GM12878 (cell line): ENCODE results near the gene SLC25A39. TPM values are rescaled to one million over a fixed set of nuclear protein-coding genes. Genes with fewer than 3 reads are reported as not detected.

ENCODE experiments used
- ATAC-seq: fragments of 200-7000 bp; cut with Tn5 transposase; 3 replicates; pipeline ENCODE4 v1.9.1; 2020; ENCODE audit warnings: mild to moderate bottlenecking, moderate library complexity
- BruUV-seq: library from RNA; stranded (reverse); fragments of 400-500 nt; replicated peaks from 2 replicates; lab custom pipeline; 2021; lab: Mats Ljungman, UMichigan
- CTCF ChIA-PET: fragments of 300-600 bp; sonication (Branson Sonifier 250); formaldehyde crosslinking; extraction: SDS; loops from one replicate; lab custom pipeline; 2021; ENCODE audit warnings: inconsistent platforms; lab: Yijun Ruan, JAX
- POLR2A ChIA-PET: fragments of 350-600 bp; formaldehyde crosslinking; extraction: SDS; loops from one replicate; lab custom pipeline; 2021; ENCODE audit warnings: inconsistent platforms; lab: Charles Lee
- RAD21 ChIA-PET: fragments of 300-600 bp; sonication (Branson Sonifier 250); formaldehyde crosslinking; loops from one replicate; lab custom pipeline; 2023; ENCODE audit warnings: antibody characterized with exemption; ENCODE audit not compliant: unreplicated experiment; lab: Charles Lee
- SMC1A ChIA-PET: fragments of 300-600 bp; sonication (Branson Sonifier 250); formaldehyde crosslinking; loops from one replicate; lab custom pipeline; 2023; ENCODE audit not compliant: unreplicated experiment, uncharacterized antibody; lab: Charles Lee
- DNase-seq: peaks from one replicate; pipeline ENCODE4 v3.0.0-alpha.2; 2011; ENCODE audit warnings: low read depth, low spot score
- FAIRE-seq: peaks from 3 replicates; lab custom pipeline; 2011; peaks lifted over from hg19 to GRCh38; lab: Jason Lieb, UNC
- H2AFZ ChIP-seq: 2 replicates; pipeline ENCODE4 v1.6.0; 2011; ENCODE audit warnings: low read depth, low read length, control low read depth; ENCODE audit not compliant: control insufficient read depth
- H3K27ac ChIP-seq: 2 replicates; pipeline ENCODE4 v1.5.1; 2011; ENCODE audit warnings: control low read depth; ENCODE audit not compliant: control insufficient read depth, insufficient read depth
- H3K27me3 ChIP-seq, 2 experiments: replicated peaks in 1 of 2; 2 replicates each; pipeline versions ENCODE4 v1.6.0 to v1.6.1; 2011; ENCODE audit warnings: low read length in 1 of 2; ENCODE audit not compliant: control insufficient read depth in 2 of 2, insufficient read depth in 2 of 2
- H3K36me3 ChIP-seq, 2 experiments: 2 replicates each; pipeline ENCODE4 v1.5.1; 2011; ENCODE audit warnings: low read length in 1 of 2; ENCODE audit not compliant: control insufficient read depth in 2 of 2, insufficient read depth in 2 of 2
- H3K4me1 ChIP-seq: 2 replicates; pipeline ENCODE4 v1.6.1; 2011; ENCODE audit warnings: mild to moderate bottlenecking, low read length, moderate library complexity, mixed read lengths; ENCODE audit not compliant: control insufficient read depth, insufficient read depth
- H3K4me2 ChIP-seq: 2 replicates; pipeline ENCODE4 v1.6.0; 2011; ENCODE audit warnings: control low read depth; ENCODE audit not compliant: control insufficient read depth, insufficient read depth
- H3K4me3 ChIP-seq: fragments of 200-600 bp; sonication (generic); 2 replicates; pipeline ENCODE4 v1.5.1; 2016
- H3K79me2 ChIP-seq: 2 replicates; pipeline ENCODE4 v1.6.0; 2011; ENCODE audit warnings: low read length; ENCODE audit not compliant: control insufficient read depth, insufficient read depth
- H3K9ac ChIP-seq: 2 replicates; pipeline ENCODE4 v1.8.0; 2011; ENCODE audit warnings: low read length, control low read depth, mixed read lengths; ENCODE audit not compliant: control insufficient read depth, insufficient read depth
- H3K9me3 ChIP-seq: replicated peaks from 3 replicates; pipeline ENCODE4 v1.5.1; 2011; ENCODE audit warnings: mild to moderate bottlenecking, low read length; ENCODE audit not compliant: control insufficient read depth, insufficient read depth
- H4K20me1 ChIP-seq: 2 replicates; pipeline ENCODE4 v1.6.0; 2011; ENCODE audit not compliant: control insufficient read depth, insufficient read depth
- MXI1 ChIP-seq: fragments of 150-350 bp; IDR thresholded peaks from 2 replicates; pipeline ENCODE4 v1.6.1; 2011; ENCODE audit warnings: low read depth, mild to moderate bottlenecking, inconsistent platforms, low read length, improper control_type of control experiment
- PML ChIP-seq: IDR thresholded peaks from 2 replicates; pipeline ENCODE4 v1.6.1; 2012; ENCODE audit warnings: low read length, inconsistent platforms
- RELA ChIP-seq: fragments of 450-650 bp; IDR thresholded peaks from 2 replicates; pipeline ENCODE4 v1.8.0; 2014; ENCODE audit warnings: borderline replicate concordance; ENCODE audit not compliant: partially characterized antibody
- ZNF24 ChIP-seq: fragments of 450-650 bp; IDR thresholded peaks from 2 replicates; pipeline ENCODE4 v1.6.1; 2017; ENCODE audit warnings: antibody characterized with exemption, mild to moderate bottlenecking
- WGBS: methylation state at CpG from one replicate; pipeline ENCODE4 v1.1.6; 2016; ENCODE audit warnings: low lambda C conversion rate; ENCODE audit not compliant: insufficient replicate concordance, insufficient coverage; ENCODE audit errors: missing lambda C conversion rate; 5-methylcytosine and 5-hydroxymethylcytosine counted together
- in situ Hi-C: fragments of 300-500 bp; cut with MboI; formaldehyde crosslinking; loops from 9 replicates; pipeline ENCODE4 v1.14.3; 2018; ENCODE audit warnings: mixed read lengths
- intact Hi-C: fragments of 100-400 bp; cut with micrococcal nuclease; formaldehyde crosslinking; loops from one replicate; pipeline ENCODE4 v1.14.2; 2022; ENCODE audit not compliant: unreplicated experiment
- polyA plus RNA-seq, 11 experiments: library from polyadenylated mRNA; depleted of rRNA in 4 of 11; unstranded in 6 of 11; stranded (reverse) in 5 of 11; fragments of >200 nt; fragmentation: Nextera tagmentation in 4 of 11; fragmentation: Illumina TruSeq in 1 of 11; extraction: Ambion mirVana in 4 of 11; extraction: Trizol in 1 of 11; gene quantifications; 1 replicate in 1 of 11; 2 replicates in 10 of 11; pipeline versions ENCODE4 v1.2.1 to v1.2.3, GENCODE V29; 2011 to 2016; ENCODE audit warnings: inconsistent platforms in 2 of 11, missing spikeins in 2 of 11, low read depth in 1 of 11
- total RNA-seq, 4 experiments: library from RNA; depleted of rRNA in 3 of 4; stranded (reverse); fragments of >200 nt in 3 of 4; fragmentation: Illumina TruSeq in 1 of 4; extraction: Trizol in 1 of 4; gene quantifications; 2 replicates each; pipeline versions ENCODE4 v1.2.1 to v1.2.3, GENCODE V29; 2013 to 2021
- TF ChIP-seq, protein P1 (sequence below): IDR thresholded peaks from 2 replicates; pipeline ENCODE4 v1.6.1; 2012; ENCODE audit warnings: low read length, inconsistent platforms
- TF ChIP-seq, protein P2 (sequence below): fragments of 150-350 bp; IDR thresholded peaks from 2 replicates; pipeline ENCODE4 v1.6.1; 2014; ENCODE audit warnings: mild to moderate bottlenecking, low read depth, low read length

Gene SLC25A39
- total and polyA plus RNA-seq, 10 of the 15 experiments (the other 5 are each of a cell fraction or from before 2014, with no cell fraction given), result 3.5 to 270 (median 150) TPM

DNA sequence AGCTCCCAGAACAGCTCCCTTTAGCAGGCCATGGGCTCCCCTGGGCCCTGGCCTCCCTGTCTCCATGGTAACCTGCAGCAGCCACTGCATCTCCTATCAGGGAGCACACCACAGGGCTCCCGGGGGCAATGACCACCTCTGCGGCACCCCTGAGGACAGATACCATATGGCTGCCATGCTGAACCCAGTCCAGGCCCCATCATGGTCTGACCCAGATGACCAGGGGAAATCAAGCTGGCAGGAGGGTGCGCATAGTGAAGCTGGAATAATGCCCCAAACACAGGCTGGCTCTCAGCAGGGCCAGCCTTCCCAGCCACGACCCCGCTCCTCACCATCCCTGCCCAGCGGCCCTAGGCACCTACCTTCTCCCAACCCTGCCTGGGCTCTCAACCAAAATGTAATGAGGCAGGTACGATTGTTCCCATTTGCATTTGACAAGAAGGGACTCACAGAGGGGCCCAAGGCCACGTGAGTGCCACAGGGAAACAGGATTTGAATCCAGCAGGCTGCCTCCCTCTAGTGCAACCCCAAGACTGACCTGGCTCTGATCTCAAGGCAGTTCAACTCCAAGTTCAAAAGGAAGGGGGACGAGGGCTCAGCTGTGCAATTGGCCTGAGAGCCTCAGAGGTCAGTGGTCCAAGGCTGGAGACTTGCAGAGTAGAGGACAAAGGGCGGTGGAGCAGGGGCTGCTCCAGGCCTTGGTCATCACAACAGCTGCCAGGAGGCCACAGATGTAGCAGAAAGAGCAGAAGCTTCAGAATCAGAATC, 13.8 kb downstream of the SLC25A39 start:
- no peak for FAIRE-seq

More for the DNA sequence above, 13.8 kb downstream of the SLC25A39 start:
- H3K79me2 ChIP-seq, result no peaks in the 10 kb centered on the region
- in situ Hi-C loops, result no loop called here
- H3K9me3 ChIP-seq, result no peaks in the 10 kb centered on the region
- TF ChIP-seq PML, result no peak
- no peak for TF ChIP-seq RELA
- TF ChIP-seq MXI1, result no peak
- TF ChIP-seq, protein P1, sequence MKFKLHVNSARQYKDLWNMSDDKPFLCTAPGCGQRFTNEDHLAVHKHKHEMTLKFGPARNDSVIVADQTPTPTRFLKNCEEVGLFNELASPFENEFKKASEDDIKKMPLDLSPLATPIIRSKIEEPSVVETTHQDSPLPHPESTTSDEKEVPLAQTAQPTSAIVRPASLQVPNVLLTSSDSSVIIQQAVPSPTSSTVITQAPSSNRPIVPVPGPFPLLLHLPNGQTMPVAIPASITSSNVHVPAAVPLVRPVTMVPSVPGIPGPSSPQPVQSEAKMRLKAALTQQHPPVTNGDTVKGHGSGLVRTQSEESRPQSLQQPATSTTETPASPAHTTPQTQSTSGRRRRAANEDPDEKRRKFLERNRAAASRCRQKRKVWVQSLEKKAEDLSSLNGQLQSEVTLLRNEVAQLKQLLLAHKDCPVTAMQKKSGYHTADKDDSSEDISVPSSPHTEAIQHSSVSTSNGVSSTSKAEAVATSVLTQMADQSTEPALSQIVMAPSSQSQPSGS, result no peak
- TF ChIP-seq ZNF24, result no peak
- TF ChIP-seq, protein P2, sequence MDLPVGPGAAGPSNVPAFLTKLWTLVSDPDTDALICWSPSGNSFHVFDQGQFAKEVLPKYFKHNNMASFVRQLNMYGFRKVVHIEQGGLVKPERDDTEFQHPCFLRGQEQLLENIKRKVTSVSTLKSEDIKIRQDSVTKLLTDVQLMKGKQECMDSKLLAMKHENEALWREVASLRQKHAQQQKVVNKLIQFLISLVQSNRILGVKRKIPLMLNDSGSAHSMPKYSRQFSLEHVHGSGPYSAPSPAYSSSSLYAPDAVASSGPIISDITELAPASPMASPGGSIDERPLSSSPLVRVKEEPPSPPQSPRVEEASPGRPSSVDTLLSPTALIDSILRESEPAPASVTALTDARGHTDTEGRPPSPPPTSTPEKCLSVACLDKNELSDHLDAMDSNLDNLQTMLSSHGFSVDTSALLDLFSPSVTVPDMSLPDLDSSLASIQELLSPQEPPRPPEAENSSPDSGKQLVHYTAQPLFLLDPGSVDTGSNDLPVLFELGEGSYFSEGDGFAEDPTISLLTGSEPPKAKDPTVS, result no peak
- TF ChIP-seq, all 136 proteins: peak for 0
- no peak overlapping the region for H3K4me2 ChIP-seq
- no peak for DNase-seq
- no peak overlapping the region for H3K9ac ChIP-seq
- peaks cover 6% of the 10 kb centered on the region for H3K4me1 ChIP-seq
- H3K27ac ChIP-seq, result no peak overlapping the region
- no peak overlapping the region for H2AFZ ChIP-seq
- ATAC-seq, result no peak
- H3K4me3 ChIP-seq, result no peak overlapping the region
- no peaks in the 10 kb centered on the region for H4K20me1 ChIP-seq
- WGBS, result 33% methylated on average over 10 of the region's 10 CpGs
- intact Hi-C loops, result no loop called here
- SMC1A ChIA-PET, result interaction anchor here (1.2 kb wide), 1 partner anchor 29 kb away, joined by 3 read pairs; no protein-coding TSS in a partner anchor
- POLR2A ChIA-PET, result no interaction called here
- peaks cover 9 to 19% of the 10 kb centered on the region in 2 experiments for H3K27me3 ChIP-seq
- CTCF ChIA-PET, result no interaction called here
- RAD21 ChIA-PET, result interaction anchor here (1.0 kb wide), 1 partner anchor 100 kb away, joined by 3 read pairs; no protein-coding TSS in a partner anchor
- H3K36me3 ChIP-seq, result no peaks in the 10 kb centered on the region
- no TSS peak for BruUV-seq
